ENCODE results near the gene TUBA4A. TPM values are rescaled to one million over a fixed set of nuclear protein-coding genes. Genes with fewer than 3 reads are reported as not detected.
A peak's percentile ranks its signal among the peaks of the same experiment; 100 is the strongest.

Gene TUBA4A
- total and polyA plus RNA-seq, 9 of the 15 experiments (the other 6 are each of a cell fraction or from before 2014, with no cell fraction given) = 25.1 to 174 (median 42.4) TPM

DNA sequence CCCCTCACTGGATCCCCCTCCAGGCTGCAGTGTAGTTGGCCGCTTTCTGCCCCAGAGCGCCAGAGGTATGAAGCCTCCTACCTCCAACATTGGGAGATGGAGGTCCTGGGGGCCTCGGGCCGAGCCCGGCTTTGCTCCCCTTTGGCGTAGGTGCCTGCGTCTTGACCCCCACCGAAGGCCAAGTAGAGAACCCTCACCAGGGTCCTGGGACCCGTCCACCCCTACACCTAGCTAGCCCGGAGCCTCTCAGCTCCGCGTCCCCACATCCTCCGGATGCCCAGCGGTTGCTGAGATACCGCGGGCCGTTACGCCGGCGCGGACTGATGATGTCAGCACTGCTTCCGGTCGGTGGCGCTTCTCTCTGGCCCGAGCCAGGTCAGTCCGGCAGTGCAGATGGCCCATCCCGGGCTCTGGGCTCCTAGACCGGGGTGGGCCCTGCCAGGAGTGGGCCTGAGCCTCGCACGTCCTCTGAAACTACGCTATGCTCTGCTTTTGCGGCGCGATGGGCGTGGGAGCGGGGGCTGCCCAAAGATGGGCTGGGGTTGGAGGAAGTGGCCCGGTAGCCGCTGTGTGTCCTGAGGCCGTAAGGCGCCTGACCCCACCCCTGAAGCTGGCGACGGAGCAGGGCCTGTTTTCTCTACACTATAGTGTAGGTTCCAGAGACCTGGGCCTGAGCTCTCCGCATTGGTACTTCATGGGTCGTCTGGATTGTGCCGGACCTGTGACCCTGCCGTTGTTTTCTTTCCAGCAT, 8.4 kb downstream of the TUBA4A start, which contains the start of the genes GLB1L and STK16 (continued):
- TF ChIP-seq, protein P1, sequence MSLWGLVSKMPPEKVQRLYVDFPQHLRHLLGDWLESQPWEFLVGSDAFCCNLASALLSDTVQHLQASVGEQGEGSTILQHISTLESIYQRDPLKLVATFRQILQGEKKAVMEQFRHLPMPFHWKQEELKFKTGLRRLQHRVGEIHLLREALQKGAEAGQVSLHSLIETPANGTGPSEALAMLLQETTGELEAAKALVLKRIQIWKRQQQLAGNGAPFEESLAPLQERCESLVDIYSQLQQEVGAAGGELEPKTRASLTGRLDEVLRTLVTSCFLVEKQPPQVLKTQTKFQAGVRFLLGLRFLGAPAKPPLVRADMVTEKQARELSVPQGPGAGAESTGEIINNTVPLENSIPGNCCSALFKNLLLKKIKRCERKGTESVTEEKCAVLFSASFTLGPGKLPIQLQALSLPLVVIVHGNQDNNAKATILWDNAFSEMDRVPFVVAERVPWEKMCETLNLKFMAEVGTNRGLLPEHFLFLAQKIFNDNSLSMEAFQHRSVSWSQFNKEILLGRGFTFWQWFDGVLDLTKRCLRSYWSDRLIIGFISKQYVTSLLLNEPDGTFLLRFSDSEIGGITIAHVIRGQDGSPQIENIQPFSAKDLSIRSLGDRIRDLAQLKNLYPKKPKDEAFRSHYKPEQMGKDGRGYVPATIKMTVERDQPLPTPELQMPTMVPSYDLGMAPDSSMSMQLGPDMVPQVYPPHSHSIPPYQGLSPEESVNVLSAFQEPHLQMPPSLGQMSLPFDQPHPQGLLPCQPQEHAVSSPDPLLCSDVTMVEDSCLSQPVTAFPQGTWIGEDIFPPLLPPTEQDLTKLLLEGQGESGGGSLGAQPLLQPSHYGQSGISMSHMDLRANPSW (CRISPR knock-in tag; IDR thresholded peaks at IDR 0.05) = no peak
- TF ChIP-seq, protein P2, sequence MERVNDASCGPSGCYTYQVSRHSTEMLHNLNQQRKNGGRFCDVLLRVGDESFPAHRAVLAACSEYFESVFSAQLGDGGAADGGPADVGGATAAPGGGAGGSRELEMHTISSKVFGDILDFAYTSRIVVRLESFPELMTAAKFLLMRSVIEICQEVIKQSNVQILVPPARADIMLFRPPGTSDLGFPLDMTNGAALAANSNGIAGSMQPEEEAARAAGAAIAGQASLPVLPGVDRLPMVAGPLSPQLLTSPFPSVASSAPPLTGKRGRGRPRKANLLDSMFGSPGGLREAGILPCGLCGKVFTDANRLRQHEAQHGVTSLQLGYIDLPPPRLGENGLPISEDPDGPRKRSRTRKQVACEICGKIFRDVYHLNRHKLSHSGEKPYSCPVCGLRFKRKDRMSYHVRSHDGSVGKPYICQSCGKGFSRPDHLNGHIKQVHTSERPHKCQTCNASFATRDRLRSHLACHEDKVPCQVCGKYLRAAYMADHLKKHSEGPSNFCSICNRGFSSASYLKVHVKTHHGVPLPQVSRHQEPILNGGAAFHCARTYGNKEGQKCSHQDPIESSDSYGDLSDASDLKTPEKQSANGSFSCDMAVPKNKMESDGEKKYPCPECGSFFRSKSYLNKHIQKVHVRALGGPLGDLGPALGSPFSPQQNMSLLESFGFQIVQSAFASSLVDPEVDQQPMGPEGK (CRISPR knock-in tag; IDR thresholded peaks at IDR 0.05; ENCODE audit: borderline replicate concordance) = no peak
- peak; percentile 90 for TF ChIP-seq KDM5B (IDR thresholded peaks at IDR 0.05; ENCODE audit: insufficient replicate concordance, low read depth, low read length)
- TF ChIP-seq U2AF1 (optimal IDR thresholded peaks at IDR 0.05; ENCODE audit: low read depth, low read length) = no peak
- peak; percentile 97 for TF ChIP-seq RBFOX2 (IDR thresholded peaks at IDR 0.05; ENCODE audit: low read depth, low read length)
- TF ChIP-seq, protein P3, sequence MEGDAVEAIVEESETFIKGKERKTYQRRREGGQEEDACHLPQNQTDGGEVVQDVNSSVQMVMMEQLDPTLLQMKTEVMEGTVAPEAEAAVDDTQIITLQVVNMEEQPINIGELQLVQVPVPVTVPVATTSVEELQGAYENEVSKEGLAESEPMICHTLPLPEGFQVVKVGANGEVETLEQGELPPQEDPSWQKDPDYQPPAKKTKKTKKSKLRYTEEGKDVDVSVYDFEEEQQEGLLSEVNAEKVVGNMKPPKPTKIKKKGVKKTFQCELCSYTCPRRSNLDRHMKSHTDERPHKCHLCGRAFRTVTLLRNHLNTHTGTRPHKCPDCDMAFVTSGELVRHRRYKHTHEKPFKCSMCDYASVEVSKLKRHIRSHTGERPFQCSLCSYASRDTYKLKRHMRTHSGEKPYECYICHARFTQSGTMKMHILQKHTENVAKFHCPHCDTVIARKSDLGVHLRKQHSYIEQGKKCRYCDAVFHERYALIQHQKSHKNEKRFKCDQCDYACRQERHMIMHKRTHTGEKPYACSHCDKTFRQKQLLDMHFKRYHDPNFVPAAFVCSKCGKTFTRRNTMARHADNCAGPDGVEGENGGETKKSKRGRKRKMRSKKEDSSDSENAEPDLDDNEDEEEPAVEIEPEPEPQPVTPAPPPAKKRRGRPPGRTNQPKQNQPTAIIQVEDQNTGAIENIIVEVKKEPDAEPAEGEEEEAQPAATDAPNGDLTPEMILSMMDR (IDR thresholded peaks at IDR 0.05 in 2 of 3, conservative IDR thresholded peaks at IDR 0.05 in 1 of 3; ENCODE audit: insufficient read depth in 2 of 3, low read depth in 1 of 3, low read length in 3 of 3) = 0 out of 6 replicates have a peak, but pooled peaks of 1 of the 3 experiments have one; percentile 2
- TF ChIP-seq GABPB1 (CRISPR knock-in tag; IDR thresholded peaks at IDR 0.05) = peak; percentile 94
- TF ChIP-seq OTX1 (CRISPR knock-in tag; IDR thresholded peaks at IDR 0.05) = no peak
- TF ChIP-seq, protein P4, sequence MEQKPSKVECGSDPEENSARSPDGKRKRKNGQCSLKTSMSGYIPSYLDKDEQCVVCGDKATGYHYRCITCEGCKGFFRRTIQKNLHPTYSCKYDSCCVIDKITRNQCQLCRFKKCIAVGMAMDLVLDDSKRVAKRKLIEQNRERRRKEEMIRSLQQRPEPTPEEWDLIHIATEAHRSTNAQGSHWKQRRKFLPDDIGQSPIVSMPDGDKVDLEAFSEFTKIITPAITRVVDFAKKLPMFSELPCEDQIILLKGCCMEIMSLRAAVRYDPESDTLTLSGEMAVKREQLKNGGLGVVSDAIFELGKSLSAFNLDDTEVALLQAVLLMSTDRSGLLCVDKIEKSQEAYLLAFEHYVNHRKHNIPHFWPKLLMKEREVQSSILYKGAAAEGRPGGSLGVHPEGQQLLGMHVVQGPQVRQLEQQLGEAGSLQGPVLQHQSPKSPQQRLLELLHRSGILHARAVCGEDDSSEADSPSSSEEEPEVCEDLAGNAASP (IDR thresholded peaks at IDR 0.05) = no peak
- TF ChIP-seq ZC3H11A (IDR thresholded peaks at IDR 0.05; ENCODE audit: low read depth, low read length) = no peak
- TF ChIP-seq ESRRB (CRISPR knock-in tag; IDR thresholded peaks at IDR 0.05; ENCODE audit: borderline replicate concordance) = no peak
- no peak for TF ChIP-seq ZBTB8A (IDR thresholded peaks at IDR 0.05; ENCODE audit: partially characterized antibody)
- no peak for TF ChIP-seq MAFG (tag; conservative IDR thresholded peaks at IDR 0.05)
- TF ChIP-seq MYNN (IDR thresholded peaks at IDR 0.05) = no peak
- TF ChIP-seq MYNN (CRISPR knock-in tag; IDR thresholded peaks at IDR 0.05) = no peak
- peak; percentile 37; the same call in 1 of the 2 replicates for TF ChIP-seq PML (IDR thresholded peaks at IDR 0.05; ENCODE audit: low read length)
- peak in 2 of 3 experiments; percentile 63 to 77 for TF ChIP-seq YY1 (IDR thresholded peaks at IDR 0.05; ENCODE audit: borderline replicate concordance in 1 of 3, control insufficient read depth in 1 of 3, extremely low read depth in 1 of 3, insufficient read depth in 3 of 3, insufficient read length in 1 of 3, insufficient replicate concordance in 2 of 3, low read depth in 1 of 3, low read length in 2 of 3)
- no peak for TF ChIP-seq SMAD3 (CRISPR knock-in tag; conservative IDR thresholded peaks at IDR 0.05)
- no peak for TF ChIP-seq KLF13 (tag; IDR thresholded peaks at IDR 0.05; ENCODE audit: borderline replicate concordance, low read depth)
